ENCODE measurements around the gene PTPRG.

Gene PTPRG

DNA sequence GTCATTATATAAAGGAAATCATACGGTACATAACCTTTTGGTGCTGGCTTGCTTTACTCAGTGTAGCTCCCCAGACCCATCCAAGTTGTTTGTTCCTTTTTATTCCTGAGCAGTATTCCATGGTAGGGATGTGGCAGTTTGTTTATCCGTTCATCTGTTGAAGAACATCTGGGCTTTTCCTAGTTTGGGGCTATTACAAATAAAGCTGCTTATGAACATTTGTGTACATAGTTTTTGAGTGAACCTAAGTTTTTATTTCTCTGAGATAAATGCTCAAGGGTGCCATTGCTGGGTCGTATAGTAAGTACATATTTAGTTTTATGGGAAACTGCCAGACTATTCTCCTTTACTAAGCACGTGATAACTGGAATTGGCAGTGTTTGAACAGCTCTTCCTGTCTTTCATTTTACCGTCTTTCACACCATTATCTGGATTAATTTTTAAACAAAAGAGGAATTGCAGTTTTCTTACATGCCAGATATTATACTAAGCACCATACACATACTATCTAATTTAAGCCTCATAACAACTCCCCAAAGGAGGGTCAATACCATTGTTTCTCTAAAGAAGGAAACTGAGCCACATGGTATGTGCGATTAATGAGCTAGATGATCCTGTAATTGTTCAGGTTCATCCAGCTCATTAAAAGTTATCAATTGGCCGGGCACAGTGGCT, 85.6 kb downstream of the PTPRG start:
- TF ChIP-seq EP300 (IDR thresholded peaks at IDR 0.05; ENCODE audit: borderline replicate concordance) (no peak), ZBTB7A (IDR thresholded peaks at IDR 0.05; ENCODE audit: low read depth) (no peak), TEAD4 (IDR thresholded peaks at IDR 0.05) (no peak), TAF1 (IDR thresholded peaks at IDR 0.05; ENCODE audit: low read depth) (no peak), CEBPB (IDR thresholded peaks at IDR 0.05) (no peak), RAD21 (IDR thresholded peaks at IDR 0.05; ENCODE audit: low read depth) (no peak)
- TF ChIP-seq, protein P1, sequence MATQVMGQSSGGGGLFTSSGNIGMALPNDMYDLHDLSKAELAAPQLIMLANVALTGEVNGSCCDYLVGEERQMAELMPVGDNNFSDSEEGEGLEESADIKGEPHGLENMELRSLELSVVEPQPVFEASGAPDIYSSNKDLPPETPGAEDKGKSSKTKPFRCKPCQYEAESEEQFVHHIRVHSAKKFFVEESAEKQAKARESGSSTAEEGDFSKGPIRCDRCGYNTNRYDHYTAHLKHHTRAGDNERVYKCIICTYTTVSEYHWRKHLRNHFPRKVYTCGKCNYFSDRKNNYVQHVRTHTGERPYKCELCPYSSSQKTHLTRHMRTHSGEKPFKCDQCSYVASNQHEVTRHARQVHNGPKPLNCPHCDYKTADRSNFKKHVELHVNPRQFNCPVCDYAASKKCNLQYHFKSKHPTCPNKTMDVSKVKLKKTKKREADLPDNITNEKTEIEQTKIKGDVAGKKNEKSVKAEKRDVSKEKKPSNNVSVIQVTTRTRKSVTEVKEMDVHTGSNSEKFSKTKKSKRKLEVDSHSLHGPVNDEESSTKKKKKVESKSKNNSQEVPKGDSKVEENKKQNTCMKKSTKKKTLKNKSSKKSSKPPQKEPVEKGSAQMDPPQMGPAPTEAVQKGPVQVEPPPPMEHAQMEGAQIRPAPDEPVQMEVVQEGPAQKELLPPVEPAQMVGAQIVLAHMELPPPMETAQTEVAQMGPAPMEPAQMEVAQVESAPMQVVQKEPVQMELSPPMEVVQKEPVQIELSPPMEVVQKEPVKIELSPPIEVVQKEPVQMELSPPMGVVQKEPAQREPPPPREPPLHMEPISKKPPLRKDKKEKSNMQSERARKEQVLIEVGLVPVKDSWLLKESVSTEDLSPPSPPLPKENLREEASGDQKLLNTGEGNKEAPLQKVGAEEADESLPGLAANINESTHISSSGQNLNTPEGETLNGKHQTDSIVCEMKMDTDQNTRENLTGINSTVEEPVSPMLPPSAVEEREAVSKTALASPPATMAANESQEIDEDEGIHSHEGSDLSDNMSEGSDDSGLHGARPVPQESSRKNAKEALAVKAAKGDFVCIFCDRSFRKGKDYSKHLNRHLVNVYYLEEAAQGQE (IDR thresholded peaks at IDR 0.05; ENCODE audit: low read depth): no peak

DNA sequence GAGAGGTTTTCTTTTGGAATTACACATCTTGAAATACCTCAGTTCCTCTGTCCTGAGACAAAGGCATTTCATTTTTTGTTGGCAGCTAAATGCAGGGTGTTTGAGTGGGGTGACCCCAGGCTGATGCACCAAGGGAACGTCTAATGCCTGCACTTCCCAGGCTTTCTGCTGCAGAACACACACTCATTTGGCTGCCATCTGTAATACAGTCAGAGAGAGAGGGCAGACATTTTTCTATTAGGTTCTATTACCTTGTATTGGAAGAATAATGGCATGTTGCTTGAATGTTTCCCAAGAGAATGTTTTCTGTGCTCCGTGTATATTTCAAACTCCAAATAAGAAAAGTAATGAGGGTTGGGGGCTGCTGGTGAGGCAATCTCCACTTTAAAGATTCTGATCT, 87.1 kb downstream of the PTPRG start:
- TF ChIP-seq, protein P2, sequence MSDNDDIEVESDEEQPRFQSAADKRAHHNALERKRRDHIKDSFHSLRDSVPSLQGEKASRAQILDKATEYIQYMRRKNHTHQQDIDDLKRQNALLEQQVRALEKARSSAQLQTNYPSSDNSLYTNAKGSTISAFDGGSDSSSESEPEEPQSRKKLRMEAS (IDR thresholded peaks at IDR 0.05): no peak
- TF ChIP-seq YY1 (IDR thresholded peaks at IDR 0.05; ENCODE audit: low read depth) (no peak), TEAD4 (IDR thresholded peaks at IDR 0.05) (no peak), EGR1 (IDR thresholded peaks at IDR 0.05) (no peak), TAF1 (IDR thresholded peaks at IDR 0.05; ENCODE audit: low read depth) (no peak), EP300 (IDR thresholded peaks at IDR 0.05; ENCODE audit: borderline replicate concordance) (no peak), RAD21 (IDR thresholded peaks at IDR 0.05; ENCODE audit: low read depth) (no peak), ZBTB7A (IDR thresholded peaks at IDR 0.05; ENCODE audit: low read depth) (no peak), CEBPB (IDR thresholded peaks at IDR 0.05) (no peak), TCF12 (IDR thresholded peaks at IDR 0.05; ENCODE audit: low read depth) (no peak), CREB1 (IDR thresholded peaks at IDR 0.05; ENCODE audit: low read depth) (no peak), NFIC (IDR thresholded peaks at IDR 0.05) (no peak)
- TF ChIP-seq, protein P1 (IDR thresholded peaks at IDR 0.05; ENCODE audit: low read depth): no peak
- TF ChIP-seq, protein P3, sequence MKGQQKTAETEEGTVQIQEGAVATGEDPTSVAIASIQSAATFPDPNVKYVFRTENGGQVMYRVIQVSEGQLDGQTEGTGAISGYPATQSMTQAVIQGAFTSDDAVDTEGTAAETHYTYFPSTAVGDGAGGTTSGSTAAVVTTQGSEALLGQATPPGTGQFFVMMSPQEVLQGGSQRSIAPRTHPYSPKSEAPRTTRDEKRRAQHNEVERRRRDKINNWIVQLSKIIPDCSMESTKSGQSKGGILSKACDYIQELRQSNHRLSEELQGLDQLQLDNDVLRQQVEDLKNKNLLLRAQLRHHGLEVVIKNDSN (IDR thresholded peaks at IDR 0.05): no peak

DNA sequence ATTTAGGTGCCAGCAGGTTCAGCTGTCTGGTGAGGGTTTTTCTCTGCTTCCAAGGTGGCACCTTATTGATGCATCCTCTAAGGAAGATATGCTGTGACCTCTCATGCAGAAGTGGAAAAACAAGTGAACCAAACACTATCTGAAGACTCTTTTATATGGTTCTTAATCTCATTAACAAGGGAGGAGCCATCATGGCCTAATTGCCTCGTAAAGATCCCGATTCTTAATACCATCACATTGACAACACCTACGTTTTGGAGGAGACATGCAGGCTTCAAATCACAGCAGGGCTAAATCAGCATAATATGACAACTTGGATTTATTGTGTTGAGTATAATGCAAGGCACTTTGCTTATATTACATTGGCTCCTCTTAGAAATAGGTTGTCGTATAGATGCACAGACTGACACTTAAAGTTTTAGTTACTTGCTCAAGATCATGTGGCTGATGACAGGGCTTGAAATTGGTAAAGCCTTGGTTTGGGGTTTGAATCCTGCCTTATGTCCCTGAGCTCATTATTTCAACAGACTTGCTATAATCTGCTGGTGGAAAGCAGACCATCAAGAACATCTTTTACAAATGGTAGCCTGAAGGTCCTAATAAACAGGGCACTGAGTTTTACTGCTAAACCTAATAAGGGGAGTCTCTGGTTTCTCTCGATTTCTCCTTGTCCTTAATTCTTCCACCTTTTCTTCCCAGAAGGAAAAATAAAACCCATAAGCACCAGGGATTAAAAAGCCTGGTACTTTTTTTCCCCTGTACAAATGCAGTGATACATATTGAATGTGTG, 88.2 kb downstream of the PTPRG start:
- no peak for TF ChIP-seq TEAD4 (IDR thresholded peaks at IDR 0.05)
- TF ChIP-seq, protein P2 (IDR thresholded peaks at IDR 0.05): no peak
- TF ChIP-seq FOXM1 (IDR thresholded peaks at IDR 0.05; ENCODE audit: borderline replicate concordance, low read depth): no peak
- TF ChIP-seq TAF1 (IDR thresholded peaks at IDR 0.05; ENCODE audit: low read depth): no peak
- no peak for TF ChIP-seq CREB1 (IDR thresholded peaks at IDR 0.05; ENCODE audit: low read depth)
- TF ChIP-seq, protein P1 (IDR thresholded peaks at IDR 0.05; ENCODE audit: low read depth): no peak
- no peak for TF ChIP-seq CEBPB (IDR thresholded peaks at IDR 0.05)
- no peak for TF ChIP-seq EP300 (IDR thresholded peaks at IDR 0.05; ENCODE audit: borderline replicate concordance)
- TF ChIP-seq, protein P3 (IDR thresholded peaks at IDR 0.05): no peak
- no peak for TF ChIP-seq NFIC (IDR thresholded peaks at IDR 0.05)
- TF ChIP-seq RAD21 (IDR thresholded peaks at IDR 0.05; ENCODE audit: low read depth): no peak
- no peak for TF ChIP-seq YY1 (IDR thresholded peaks at IDR 0.05; ENCODE audit: low read depth)
- TF ChIP-seq TCF12 (IDR thresholded peaks at IDR 0.05; ENCODE audit: low read depth): no peak
- TF ChIP-seq ZBTB7A (IDR thresholded peaks at IDR 0.05; ENCODE audit: low read depth): no peak
- no peak for TF ChIP-seq EGR1 (IDR thresholded peaks at IDR 0.05)

DNA sequence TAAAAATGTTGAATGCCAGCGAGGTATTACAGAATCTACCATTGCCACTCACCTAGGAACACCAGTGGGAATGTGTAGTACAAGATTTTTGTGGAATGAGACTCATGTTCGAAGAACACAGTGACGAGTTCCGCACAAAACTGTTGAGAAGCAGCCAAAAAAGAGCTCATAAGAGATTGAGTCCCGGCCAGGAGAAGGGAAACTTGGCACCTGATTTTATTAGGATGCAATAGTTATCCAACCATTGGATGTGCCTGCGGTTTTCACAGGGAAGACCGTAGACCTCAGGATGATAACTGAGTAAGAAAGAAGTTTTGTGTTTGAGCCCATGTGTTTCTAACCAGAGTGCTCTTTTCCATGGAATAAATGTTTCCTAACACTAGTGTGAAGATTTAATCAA, 88.9 kb downstream of the PTPRG start:
- TF ChIP-seq, protein P1 (IDR thresholded peaks at IDR 0.05; ENCODE audit: low read depth): no peak
- TF ChIP-seq, protein P3 (IDR thresholded peaks at IDR 0.05): no peak
- TF ChIP-seq, protein P2 (IDR thresholded peaks at IDR 0.05): no peak
- TF ChIP-seq TEAD4 (IDR thresholded peaks at IDR 0.05) (no peak), TAF1 (IDR thresholded peaks at IDR 0.05; ENCODE audit: low read depth) (no peak), YY1 (IDR thresholded peaks at IDR 0.05; ENCODE audit: low read depth) (no peak), CEBPB (IDR thresholded peaks at IDR 0.05) (no peak), NFIC (IDR thresholded peaks at IDR 0.05) (no peak), EGR1 (IDR thresholded peaks at IDR 0.05) (no peak), TCF12 (IDR thresholded peaks at IDR 0.05; ENCODE audit: low read depth) (no peak), EP300 (IDR thresholded peaks at IDR 0.05; ENCODE audit: borderline replicate concordance) (no peak), RAD21 (IDR thresholded peaks at IDR 0.05; ENCODE audit: low read depth) (no peak)
